Ishikawa (cell line): Measurements from ENCODE around the gene RGL3.

Experiments used
- CEBPB ChIP-seq: IDR thresholded peaks from 2 replicates; pipeline ENCODE4 v1.6.1; 2012
- CREB1 ChIP-seq: IDR thresholded peaks from 2 replicates; pipeline ENCODE4 v1.6.1; 2012; ENCODE audit warnings: low read depth
- EGR1 ChIP-seq: IDR thresholded peaks from 2 replicates; pipeline ENCODE4 v1.6.1; 2012
- EP300 ChIP-seq: IDR thresholded peaks from 2 replicates; pipeline ENCODE4 v1.6.1; 2012; ENCODE audit warnings: borderline replicate concordance
- FOXM1 ChIP-seq: IDR thresholded peaks from 2 replicates; pipeline ENCODE4 v1.6.1; 2012; ENCODE audit warnings: low read depth, borderline replicate concordance
- NFIC ChIP-seq: IDR thresholded peaks from 2 replicates; pipeline ENCODE4 v1.6.1; 2012
- RAD21 ChIP-seq: IDR thresholded peaks from 2 replicates; pipeline ENCODE4 v1.6.1; 2012; ENCODE audit warnings: low read depth
- REST ChIP-seq: IDR thresholded peaks from 2 replicates; pipeline ENCODE4 v1.6.1; 2012; ENCODE audit warnings: low read depth, mild to moderate bottlenecking
- TAF1 ChIP-seq: IDR thresholded peaks from 2 replicates; pipeline ENCODE4 v1.6.1; 2012; ENCODE audit warnings: low read depth, mild to moderate bottlenecking
- TCF12 ChIP-seq: IDR thresholded peaks from 2 replicates; pipeline ENCODE4 v1.6.1; 2012; ENCODE audit warnings: low read depth
- TEAD4 ChIP-seq: IDR thresholded peaks from 2 replicates; pipeline ENCODE4 v1.6.1; 2012
- YY1 ChIP-seq: IDR thresholded peaks from 2 replicates; pipeline ENCODE4 v1.6.1; 2012; ENCODE audit warnings: low read depth
- ZBTB7A ChIP-seq: IDR thresholded peaks from 2 replicates; pipeline ENCODE4 v1.6.1; 2012; ENCODE audit warnings: low read depth
- TF ChIP-seq, protein P1 (sequence below): IDR thresholded peaks from 2 replicates; pipeline ENCODE4 v1.6.1; 2012
- TF ChIP-seq, protein P2 (sequence below): IDR thresholded peaks from 2 replicates; pipeline ENCODE4 v1.6.1; 2012

The RGL3 gene

DNA sequence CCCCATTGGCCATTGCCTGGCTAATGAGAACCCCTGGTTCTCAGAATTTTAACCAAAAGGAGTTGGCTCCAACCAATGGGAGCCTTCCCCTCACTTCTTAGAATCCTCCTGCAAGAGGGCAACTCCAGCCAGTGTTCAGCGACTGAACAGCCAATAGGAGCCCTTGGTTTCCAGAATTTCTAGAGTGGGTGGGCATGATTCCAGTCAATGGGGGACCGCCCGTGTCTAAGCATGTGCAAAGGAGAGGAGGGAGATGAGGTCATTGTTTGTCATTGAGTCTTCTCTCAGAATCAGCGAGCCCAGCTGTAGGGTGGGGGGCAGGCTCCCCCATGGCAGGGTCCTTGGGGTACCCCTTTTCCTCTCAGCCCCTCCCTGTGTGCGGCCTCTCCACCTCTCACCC, 54.2 kb downstream of the RGL3 start:
- TF ChIP-seq NFIC (no peak), TAF1 (no peak)

DNA sequence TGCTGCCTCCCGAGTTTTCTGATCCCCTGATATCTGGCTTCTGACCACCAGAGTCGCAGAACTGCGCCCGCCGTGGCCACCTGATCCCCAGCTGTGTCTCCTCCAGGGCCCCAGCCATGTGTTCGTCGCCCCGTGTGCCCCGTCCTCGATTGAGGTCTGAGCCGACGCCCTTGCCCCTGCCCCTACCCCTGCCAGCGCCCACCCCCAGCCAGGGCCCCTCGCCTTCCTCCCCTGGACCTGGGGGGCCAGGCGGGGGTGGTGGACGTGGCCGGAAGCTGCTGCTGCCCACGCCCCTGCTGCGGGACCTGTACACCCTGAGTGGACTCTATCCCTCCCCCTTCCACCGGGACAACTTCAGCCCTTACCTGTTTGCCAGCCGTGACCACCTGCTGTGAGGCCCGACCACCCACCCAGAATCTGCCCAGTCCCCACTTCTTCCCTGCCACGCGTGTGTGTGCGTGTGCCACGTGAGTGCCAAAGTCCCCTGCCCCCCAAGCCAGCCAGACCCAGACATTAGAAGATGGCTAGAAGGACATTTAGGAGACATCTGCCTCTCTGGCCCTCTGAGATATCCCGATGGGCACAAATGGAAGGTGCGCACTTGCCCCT, 54.7 kb downstream of the RGL3 start:
- TF ChIP-seq REST: no peak
- TF ChIP-seq TEAD4: no peak
- TF ChIP-seq EP300: no peak
- no peak for TF ChIP-seq YY1
- no peak for TF ChIP-seq EGR1
- no peak for TF ChIP-seq FOXM1
- TF ChIP-seq TAF1: no peak
- TF ChIP-seq RAD21: no peak
- TF ChIP-seq NFIC: no peak
- no peak for TF ChIP-seq CEBPB
- TF ChIP-seq, protein P1, sequence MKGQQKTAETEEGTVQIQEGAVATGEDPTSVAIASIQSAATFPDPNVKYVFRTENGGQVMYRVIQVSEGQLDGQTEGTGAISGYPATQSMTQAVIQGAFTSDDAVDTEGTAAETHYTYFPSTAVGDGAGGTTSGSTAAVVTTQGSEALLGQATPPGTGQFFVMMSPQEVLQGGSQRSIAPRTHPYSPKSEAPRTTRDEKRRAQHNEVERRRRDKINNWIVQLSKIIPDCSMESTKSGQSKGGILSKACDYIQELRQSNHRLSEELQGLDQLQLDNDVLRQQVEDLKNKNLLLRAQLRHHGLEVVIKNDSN: no peak
- TF ChIP-seq, protein P2, sequence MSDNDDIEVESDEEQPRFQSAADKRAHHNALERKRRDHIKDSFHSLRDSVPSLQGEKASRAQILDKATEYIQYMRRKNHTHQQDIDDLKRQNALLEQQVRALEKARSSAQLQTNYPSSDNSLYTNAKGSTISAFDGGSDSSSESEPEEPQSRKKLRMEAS: no peak
- TF ChIP-seq CREB1: no peak
- TF ChIP-seq TCF12: no peak
- no peak for TF ChIP-seq ZBTB7A

- TF ChIP-seq REST (no peak), RAD21 (no peak), TAF1 (no peak), ZBTB7A (no peak)
Observed at GRCh38 chr19:11363881-11364280, 55.2 kb downstream of the RGL3 start.

DNA sequence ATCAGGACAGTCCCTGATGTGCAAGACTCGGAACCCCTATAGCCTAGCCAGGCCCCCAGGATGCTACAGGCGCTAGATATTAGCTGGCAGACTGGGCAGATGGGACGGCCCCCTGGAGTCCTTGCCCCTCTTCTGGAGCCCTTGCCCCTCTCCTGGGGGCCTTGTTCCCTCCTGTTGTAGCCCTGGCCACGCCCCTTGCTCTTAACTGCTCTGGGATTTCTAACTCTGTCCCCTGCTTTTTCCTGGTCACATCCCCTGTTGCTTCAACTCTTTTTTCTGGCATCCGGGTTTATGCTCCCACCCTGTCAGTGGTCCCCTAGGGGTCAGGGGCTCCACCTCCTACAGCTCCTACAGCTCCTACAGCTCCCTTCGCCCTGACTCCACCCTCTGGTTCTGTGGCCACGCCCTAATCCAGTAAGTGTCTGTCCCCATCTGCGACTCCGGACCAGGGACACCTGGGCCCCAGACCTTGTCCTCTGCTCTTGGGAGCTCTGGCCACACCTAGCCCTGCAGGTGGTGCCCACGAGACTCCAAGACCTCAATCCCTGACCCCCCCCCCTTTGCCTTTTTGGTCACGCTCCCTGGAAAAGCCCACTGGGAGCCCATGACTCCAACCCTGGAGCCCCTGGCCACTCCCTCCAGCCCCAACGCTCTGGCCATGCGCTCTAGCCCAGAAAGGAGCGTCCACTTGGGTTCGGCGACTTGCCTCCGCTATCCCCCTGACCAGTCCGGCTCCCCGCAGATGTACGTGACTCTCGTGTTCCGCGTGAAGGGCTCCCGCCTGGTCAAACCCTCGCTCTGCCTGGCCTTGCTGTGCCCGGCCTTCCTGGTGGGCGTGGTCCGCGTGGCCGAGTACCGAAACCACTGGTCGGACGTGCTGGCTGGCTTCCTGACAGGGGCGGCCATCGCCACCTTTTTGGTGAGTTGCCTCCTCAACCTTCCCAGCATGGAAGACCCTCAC, 57.1 kb downstream of the RGL3 start:
- no peak for TF ChIP-seq NFIC
- TF ChIP-seq ZBTB7A: no peak
- no peak for TF ChIP-seq YY1
- no peak for TF ChIP-seq RAD21
- TF ChIP-seq, protein P1: no peak
- TF ChIP-seq FOXM1: no peak
- TF ChIP-seq REST: no peak
- no peak for TF ChIP-seq EGR1
- no peak for TF ChIP-seq CREB1
- TF ChIP-seq, protein P2: no peak
- TF ChIP-seq EP300: no peak
- TF ChIP-seq TCF12: no peak
- no peak for TF ChIP-seq CEBPB
- no peak for TF ChIP-seq TAF1
- TF ChIP-seq TEAD4: no peak
